Measurements from ENCODE around the gene CFAP97. TPM values are rescaled to one million over a fixed set of nuclear protein-coding genes. Genes with fewer than 3 reads are reported as not detected.
"Not testable (repeated sequence)": the region's sequence is repeated elsewhere in the genome, so short reads cannot be mapped to it uniquely, and the experiment has no call there.

CFAP97 gene
- polyA plus RNA-seq, 1 donor (not counting 4 experiments of a cell fraction or from before 2014, with no cell fraction given): 24.9 TPM

GRCh38 chr4:185205697-185206342 is 2.0 kb upstream of the CFAP97 start:
- no peaks in the 10 kb centered on the region for H3K27me3 ChIP-seq (ENCODE audit: control insufficient read depth, extremely low read depth, insufficient read depth, low read length)
- no peaks in the 10 kb centered on the region for H3K9me1 ChIP-seq (ENCODE audit: control insufficient read depth, extremely low read depth, insufficient read depth, low read length)
- H3K79me2 ChIP-seq (ENCODE audit: control insufficient read depth, insufficient read depth, low read length): peaks cover 17% of the 10 kb centered on the region
- H3K4me3 ChIP-seq (ENCODE audit: control insufficient read depth in 2 of 3, extremely low read depth in 1 of 3, insufficient read depth in 2 of 3, low read depth in 1 of 3, low read length in 3 of 3): no peak overlapping the region
- H3K9ac ChIP-seq (ENCODE audit: control insufficient read depth, extremely low read depth, insufficient read depth, low read length): no peak overlapping the region
- H4K20me1 ChIP-seq (ENCODE audit: control insufficient read depth, extremely low read depth, insufficient read depth, low read length): no peaks in the 10 kb centered on the region
- DNase-seq (ENCODE audit: low read depth, low spot score) (no peak), FAIRE-seq (no peak)
- H3K27ac ChIP-seq (ENCODE audit: control insufficient read depth, insufficient read depth, low read length): no peak overlapping the region
- H2AFZ ChIP-seq (ENCODE audit: control insufficient read depth, low read length): no peak overlapping the region
- dilution Hi-C loops (cut with MboI; ENCODE audit: extremely low pct_ligation_motif_present, low sequenced_read_pairs): no loop called here
- no peaks in the 10 kb centered on the region for H3K9me3 ChIP-seq (ENCODE audit: control insufficient read depth, low read depth, low read length)
- H3K4me1 ChIP-seq (ENCODE audit: control insufficient read depth, extremely low read depth, insufficient read depth, low read length): peaks cover 25% of the 10 kb centered on the region
- no peak overlapping the region for H3K4me2 ChIP-seq (ENCODE audit: control insufficient read depth, extremely low read depth, insufficient read depth, low read depth, low read length)
- H3K36me3 ChIP-seq (ENCODE audit: control insufficient read depth in 2 of 2, extremely low read depth in 1 of 2, insufficient read depth in 2 of 2, low read length in 2 of 2): no peaks in the 10 kb centered on the region
- no peak for TF ChIP-seq EZH2 (IDR thresholded peaks at IDR 0.05; ENCODE audit: low read length)
- TF ChIP-seq, protein P1, sequence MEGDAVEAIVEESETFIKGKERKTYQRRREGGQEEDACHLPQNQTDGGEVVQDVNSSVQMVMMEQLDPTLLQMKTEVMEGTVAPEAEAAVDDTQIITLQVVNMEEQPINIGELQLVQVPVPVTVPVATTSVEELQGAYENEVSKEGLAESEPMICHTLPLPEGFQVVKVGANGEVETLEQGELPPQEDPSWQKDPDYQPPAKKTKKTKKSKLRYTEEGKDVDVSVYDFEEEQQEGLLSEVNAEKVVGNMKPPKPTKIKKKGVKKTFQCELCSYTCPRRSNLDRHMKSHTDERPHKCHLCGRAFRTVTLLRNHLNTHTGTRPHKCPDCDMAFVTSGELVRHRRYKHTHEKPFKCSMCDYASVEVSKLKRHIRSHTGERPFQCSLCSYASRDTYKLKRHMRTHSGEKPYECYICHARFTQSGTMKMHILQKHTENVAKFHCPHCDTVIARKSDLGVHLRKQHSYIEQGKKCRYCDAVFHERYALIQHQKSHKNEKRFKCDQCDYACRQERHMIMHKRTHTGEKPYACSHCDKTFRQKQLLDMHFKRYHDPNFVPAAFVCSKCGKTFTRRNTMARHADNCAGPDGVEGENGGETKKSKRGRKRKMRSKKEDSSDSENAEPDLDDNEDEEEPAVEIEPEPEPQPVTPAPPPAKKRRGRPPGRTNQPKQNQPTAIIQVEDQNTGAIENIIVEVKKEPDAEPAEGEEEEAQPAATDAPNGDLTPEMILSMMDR (optimal IDR thresholded peaks at IDR 0.05 in 1 of 3, IDR thresholded peaks at IDR 0.05 in 1 of 3, conservative IDR thresholded peaks at IDR 0.05 in 1 of 3; ENCODE audit: extremely low read depth in 1 of 3, insufficient read depth in 2 of 3, low read length in 3 of 3): no peak

GRCh38 chr4:185205073-185205472 is 1.3 kb upstream of the CFAP97 start:
- H3K27ac ChIP-seq (ENCODE audit: control insufficient read depth, insufficient read depth, low read length); H4K20me1 ChIP-seq (ENCODE audit: control insufficient read depth, extremely low read depth, insufficient read depth, low read length); H3K4me3 ChIP-seq (ENCODE audit: control insufficient read depth in 2 of 3, extremely low read depth in 1 of 3, insufficient read depth in 2 of 3, low read depth in 1 of 3, low read length in 3 of 3); H3K9me1 ChIP-seq (ENCODE audit: control insufficient read depth, extremely low read depth, insufficient read depth, low read length); H3K27me3 ChIP-seq (ENCODE audit: control insufficient read depth, extremely low read depth, insufficient read depth, low read length); H3K9ac ChIP-seq (ENCODE audit: control insufficient read depth, extremely low read depth, insufficient read depth, low read length); DNase-seq (ENCODE audit: low read depth, low spot score); H3K9me3 ChIP-seq (ENCODE audit: control insufficient read depth, low read depth, low read length); H2AFZ ChIP-seq (ENCODE audit: control insufficient read depth, low read length); FAIRE-seq; dilution Hi-C loops (cut with MboI; ENCODE audit: extremely low pct_ligation_motif_present, low sequenced_read_pairs); H3K36me3 ChIP-seq (ENCODE audit: control insufficient read depth in 2 of 2, extremely low read depth in 1 of 2, insufficient read depth in 2 of 2, low read length in 2 of 2): not testable (repeated sequence)
- H3K79me2 ChIP-seq (ENCODE audit: control insufficient read depth, insufficient read depth, low read length): peaks cover 15% of the 10 kb centered on the region
- H3K4me2 ChIP-seq (ENCODE audit: control insufficient read depth, extremely low read depth, insufficient read depth, low read depth, low read length): peak overlapping the region; percentile 90
- H3K4me1 ChIP-seq (ENCODE audit: control insufficient read depth, extremely low read depth, insufficient read depth, low read length): peaks cover 20% of the 10 kb centered on the region

Measured in keratinocyte (primary cell).